CD8-positive, alpha-beta memory T cell (primary cell): ENCODE results near the gene ZMYM1. TPM values are rescaled to one million over a fixed set of nuclear protein-coding genes. Genes with fewer than 3 reads are reported as not detected.

Experiments
- CTCF ChIA-PET: fragments of 350-600 bp; sonication (Branson Sonifier 250); formaldehyde crosslinking; loops from one replicate; lab custom pipeline; 2021; ENCODE audit warnings: antibody characterized with exemption; lab: Charles Lee
- POLR2A ChIA-PET: fragments of 350-600 bp; sonication (Branson Sonifier 250); formaldehyde crosslinking; loops from one replicate; lab custom pipeline; 2021; ENCODE audit warnings: antibody characterized with exemption; lab: Charles Lee
- DNase-seq, 5 donors: peaks; one replicate each; pipeline versions ENCODE4 v3.0.0 to v3.0.0-alpha.2; 2020 to 2022; ENCODE audit warnings: mixed read lengths in 1 of 5
- H3K27ac ChIP-seq: one replicate; pipeline ENCODE4 v1.7.0; 2013; ENCODE audit warnings: low read depth, mild to moderate bottlenecking, low read length, moderate library complexity
- H3K27me3 ChIP-seq: 2 replicates; pipeline ENCODE4 v1.7.0; 2013; ENCODE audit warnings: low read length, mild to moderate bottlenecking; ENCODE audit not compliant: insufficient read depth, poor library complexity, severe bottlenecking
- H3K36me3 ChIP-seq: 2 replicates; pipeline ENCODE4 v1.7.0; 2013; ENCODE audit warnings: mild to moderate bottlenecking, low read length, moderate library complexity; ENCODE audit not compliant: insufficient read depth
- H3K4me1 ChIP-seq: 2 replicates; pipeline ENCODE4 v1.7.0; 2013; ENCODE audit warnings: mild to moderate bottlenecking, low read length, moderate library complexity; ENCODE audit not compliant: insufficient read depth
- H3K4me3 ChIP-seq: 2 replicates; pipeline ENCODE4 v1.7.0; 2013; ENCODE audit warnings: mild to moderate bottlenecking, low read length
- H3K9me3 ChIP-seq: 2 replicates; pipeline ENCODE4 v1.7.0; 2013; ENCODE audit warnings: mild to moderate bottlenecking, low read length
- H3K27ac Mint-ChIP-seq, 8 donors: one replicate each; pipeline ENCODE4 v1.8.0; 2020 to 2021; ENCODE audit warnings: mixed read lengths in 8 of 8, mild to moderate bottlenecking in 6 of 8, inconsistent platforms in 3 of 8, moderate library complexity in 3 of 8
- H3K27me3 Mint-ChIP-seq, 2 donors: one replicate each; pipeline ENCODE4 v1.8.0; 2020 to 2021; ENCODE audit warnings: mixed read lengths in 2 of 2, mild to moderate bottlenecking in 1 of 2, moderate library complexity in 1 of 2
- H3K36me3 Mint-ChIP-seq, 3 donors: one replicate each; pipeline ENCODE4 v1.8.0; 2020 to 2021; ENCODE audit warnings: mixed read lengths in 3 of 3, inconsistent platforms in 1 of 3, mild to moderate bottlenecking in 1 of 3
- H3K4me1 Mint-ChIP-seq, 3 donors: one replicate each; pipeline ENCODE4 v1.8.0; 2020 to 2021; ENCODE audit warnings: mixed read lengths in 3 of 3, inconsistent platforms in 1 of 3, mild to moderate bottlenecking in 1 of 3
- H3K4me3 Mint-ChIP-seq, 7 donors: one replicate each; pipeline ENCODE4 v1.8.0; 2020 to 2021; ENCODE audit warnings: mixed read lengths in 7 of 7, mild to moderate bottlenecking in 6 of 7, moderate library complexity in 4 of 7, inconsistent platforms in 2 of 7
- H3K9me3 Mint-ChIP-seq, 5 donors: one replicate each; pipeline ENCODE4 v1.8.0; 2020 to 2022; ENCODE audit warnings: mixed read lengths in 5 of 5, mild to moderate bottlenecking in 3 of 5, moderate library complexity in 2 of 5, inconsistent platforms in 1 of 5
- polyA plus RNA-seq: library from polyadenylated mRNA; unstranded; fragments of 300-500 nt; fragmentation: Illumina TruSeq; gene quantifications from one replicate; pipeline ENCODE4 v1.2.3, GENCODE V29; 2021
- total RNA-seq, 2 experiments: library from RNA; stranded (reverse); gene quantifications; one replicate each; pipeline ENCODE4 v1.2.3, GENCODE V29; 2021

ZMYM1 gene
- total and polyA plus RNA-seq, 3 experiments from 2014 or later: 4.5 to 10.7 (median 5.6) TPM

DNA sequence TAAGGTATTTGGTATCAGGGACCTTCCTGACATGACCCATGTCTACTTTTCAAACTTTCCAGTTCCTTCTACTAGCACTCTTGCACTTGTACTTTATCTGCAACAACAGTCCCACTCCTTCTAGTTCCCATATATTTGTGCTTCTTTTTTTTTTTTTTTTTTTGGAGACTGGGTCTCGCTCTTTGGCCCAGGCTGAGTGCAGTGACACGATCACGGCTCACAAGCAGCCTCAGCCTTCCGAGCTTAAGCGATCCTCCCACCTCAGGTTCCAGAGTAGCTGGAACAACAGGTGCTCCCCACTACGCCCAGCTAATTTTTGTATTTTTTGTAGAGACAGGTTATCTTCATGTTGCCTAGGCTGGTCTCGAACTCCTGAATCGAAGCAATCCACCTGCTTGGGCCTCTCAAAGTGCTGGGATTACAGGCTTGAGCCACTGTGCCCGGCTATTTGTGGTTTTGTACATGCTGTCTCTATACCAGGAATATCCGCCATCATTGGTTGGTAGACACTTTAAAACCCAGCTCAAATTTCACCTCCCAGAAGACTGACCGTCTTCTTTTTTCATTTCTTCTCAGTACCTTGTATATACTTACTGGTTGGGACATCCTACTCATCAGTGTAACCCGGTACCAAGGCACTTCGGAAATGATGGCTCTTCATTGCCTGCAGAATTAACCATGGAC is 1.1 kb downstream of the ZMYM1 start:
- peak overlapping the region; percentile 96 to 100 (median 99) for H3K4me3 Mint-ChIP-seq
- H3K36me3 ChIP-seq: no peaks in the 10 kb centered on the region
- peaks cover 7 to 15% of the 10 kb centered on the region in 2 donors for H3K27me3 Mint-ChIP-seq
- no peaks in the 10 kb centered on the region for H3K9me3 ChIP-seq
- peak overlapping the region; percentile 97 for H3K4me3 ChIP-seq
- H3K4me1 Mint-ChIP-seq: peaks cover 41 to 55% (median 52%) of the 10 kb centered on the region in 3 donors
- H3K27me3 ChIP-seq: no peaks in the 10 kb centered on the region
- H3K27ac ChIP-seq: peak overlapping the region; percentile 91
- H3K9me3 Mint-ChIP-seq: no peaks in the 10 kb centered on the region
- ChIA-PET CTCF (interaction anchor here (0.7 to 0.8 kb wide), 2 partner anchors 7 to 14 kb away, joined by 3 read pairs; no protein-coding TSS in a partner anchor), POLR2A (interaction anchor here (0.7 kb wide), 1 partner anchor 83 kb away, joined by 4 read pairs; no protein-coding TSS in a partner anchor)
- peak overlapping the region; percentile 90 to 100 (median 99) for H3K27ac Mint-ChIP-seq
- no peak for DNase-seq
- H3K36me3 Mint-ChIP-seq: peaks cover 0 to 19% (median 7%) of the 10 kb centered on the region in 3 donors
- peaks cover 17% of the 10 kb centered on the region for H3K4me1 ChIP-seq

DNA sequence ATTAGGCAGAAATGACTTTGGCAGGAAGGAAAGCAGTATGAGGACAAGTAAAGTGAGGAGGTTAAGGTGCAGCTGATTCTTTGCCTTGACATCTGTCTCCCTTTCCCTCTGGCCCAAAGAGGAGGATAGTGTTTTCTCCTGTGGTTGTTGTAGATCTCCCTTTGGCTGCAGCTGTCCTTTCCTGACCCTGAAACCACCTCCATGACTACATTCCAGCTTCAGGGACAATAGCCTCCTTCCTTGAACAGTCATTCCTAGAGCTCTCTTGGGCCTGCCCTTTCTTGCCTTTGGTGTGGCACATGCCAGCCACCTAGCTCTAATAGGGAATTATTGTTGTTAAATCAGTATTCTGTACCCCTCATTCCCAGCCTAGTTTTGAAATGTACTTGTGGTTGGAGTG is 6.2 kb downstream of the ZMYM1 start:
- H3K27me3 ChIP-seq: no peaks in the 10 kb centered on the region
- H3K27ac ChIP-seq: no peak overlapping the region
- no peak overlapping the region for H3K4me3 ChIP-seq
- H3K4me1 ChIP-seq: peaks cover 4% of the 10 kb centered on the region
- Mint-ChIP-seq H3K36me3 (peaks cover 0 to 13% (median 8%) of the 10 kb centered on the region in 3 donors), H3K27ac (peak overlapping the region in 2 of 8 donors; percentile 7 to 20), H3K4me3 (no peak overlapping the region), H3K9me3 (no peaks in the 10 kb centered on the region), H3K4me1 (peaks cover 35 to 53% (median 49%) of the 10 kb centered on the region in 3 donors), H3K27me3 (peaks cover 0 to 1% of the 10 kb centered on the region in 2 donors)
- no peaks in the 10 kb centered on the region for H3K36me3 ChIP-seq
- POLR2A ChIA-PET: no interaction called here
- no peak for DNase-seq
- no peaks in the 10 kb centered on the region for H3K9me3 ChIP-seq
- CTCF ChIA-PET: no interaction called here

DNA sequence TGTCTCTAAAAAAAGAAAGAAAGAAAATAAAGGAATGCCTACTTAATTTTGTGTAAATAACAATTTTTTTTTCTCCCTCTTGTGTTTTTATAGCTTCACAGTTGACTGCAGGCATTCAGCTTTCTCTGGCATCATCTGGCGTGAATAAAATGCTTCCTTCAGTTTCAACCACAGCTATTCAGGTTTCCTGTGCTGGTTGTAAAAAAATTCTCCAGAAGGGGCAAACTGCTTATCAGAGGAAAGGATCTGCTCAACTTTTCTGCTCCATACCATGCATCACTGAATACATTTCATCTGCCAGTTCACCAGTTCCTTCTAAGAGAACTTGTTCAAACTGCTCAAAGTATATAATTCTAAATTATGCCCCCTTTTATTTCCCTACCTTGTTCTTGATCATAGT is 18.0 kb downstream of the ZMYM1 start:
- Mint-ChIP-seq H3K27me3 (no peaks in the 10 kb centered on the region), H3K4me3 (no peak overlapping the region), H3K4me1 (peaks cover 0 to 4% (median 0%) of the 10 kb centered on the region in 3 donors), H3K36me3 (peaks cover 4 to 77% (median 12%) of the 10 kb centered on the region in 3 donors), H3K27ac (peak overlapping the region in 3 of 8 donors; percentile 22 to 54 (median 49)), H3K9me3 (no peaks in the 10 kb centered on the region)
- Histone ChIP-seq H3K36me3 (peaks cover 5% of the 10 kb centered on the region), H3K27ac (no peak overlapping the region), H3K27me3 (no peaks in the 10 kb centered on the region), H3K4me3 (no peak overlapping the region), H3K4me1 (no peaks in the 10 kb centered on the region), H3K9me3 (no peaks in the 10 kb centered on the region)
- POLR2A ChIA-PET: no interaction called here
- no peak for DNase-seq
- CTCF ChIA-PET: no interaction called here

- CTCF ChIA-PET: no interaction called here
- H3K36me3 Mint-ChIP-seq: peaks cover 18 to 44% (median 21%) of the 10 kb centered on the region in 3 donors
Observed at GRCh38 chr1:35111106-35111505, 31.9 kb downstream of the ZMYM1 start.

GRCh38 chr1:35112668-35113067 is 33.5 kb downstream of the ZMYM1 start:
- H3K9me3 ChIP-seq: no peaks in the 10 kb centered on the region
- H3K27ac ChIP-seq: no peak overlapping the region
- Mint-ChIP-seq H3K27me3 (no peaks in the 10 kb centered on the region), H3K36me3 (peaks cover 16 to 40% (median 21%) of the 10 kb centered on the region in 3 donors), H3K4me1 (peaks cover 15 to 21% (median 15%) of the 10 kb centered on the region in 3 donors), H3K9me3 (no peaks in the 10 kb centered on the region), H3K4me3 (no peak overlapping the region), H3K27ac (no peak overlapping the region)
- ChIA-PET POLR2A (no interaction called here), CTCF (no interaction called here)
- no peak overlapping the region for H3K4me3 ChIP-seq
- no peaks in the 10 kb centered on the region for H3K27me3 ChIP-seq
- no peaks in the 10 kb centered on the region for H3K36me3 ChIP-seq
- H3K4me1 ChIP-seq: no peaks in the 10 kb centered on the region
- no peak for DNase-seq

More at GRCh38 chr1:35111106-35111505, 31.9 kb downstream of the ZMYM1 start:
- Histone ChIP-seq H3K36me3 (no peaks in the 10 kb centered on the region), H3K9me3 (no peaks in the 10 kb centered on the region), H3K27ac (no peak overlapping the region), H3K4me3 (no peak overlapping the region), H3K4me1 (no peaks in the 10 kb centered on the region), H3K27me3 (no peaks in the 10 kb centered on the region)
- POLR2A ChIA-PET: no interaction called here
- no peak overlapping the region for H3K4me3 Mint-ChIP-seq
- H3K27ac Mint-ChIP-seq: no peak overlapping the region
- peaks cover 14% of the 10 kb centered on the region in 3 donors for H3K4me1 Mint-ChIP-seq
- DNase-seq: no peak
- no peaks in the 10 kb centered on the region for H3K27me3 Mint-ChIP-seq
- no peaks in the 10 kb centered on the region for H3K9me3 Mint-ChIP-seq

DNA sequence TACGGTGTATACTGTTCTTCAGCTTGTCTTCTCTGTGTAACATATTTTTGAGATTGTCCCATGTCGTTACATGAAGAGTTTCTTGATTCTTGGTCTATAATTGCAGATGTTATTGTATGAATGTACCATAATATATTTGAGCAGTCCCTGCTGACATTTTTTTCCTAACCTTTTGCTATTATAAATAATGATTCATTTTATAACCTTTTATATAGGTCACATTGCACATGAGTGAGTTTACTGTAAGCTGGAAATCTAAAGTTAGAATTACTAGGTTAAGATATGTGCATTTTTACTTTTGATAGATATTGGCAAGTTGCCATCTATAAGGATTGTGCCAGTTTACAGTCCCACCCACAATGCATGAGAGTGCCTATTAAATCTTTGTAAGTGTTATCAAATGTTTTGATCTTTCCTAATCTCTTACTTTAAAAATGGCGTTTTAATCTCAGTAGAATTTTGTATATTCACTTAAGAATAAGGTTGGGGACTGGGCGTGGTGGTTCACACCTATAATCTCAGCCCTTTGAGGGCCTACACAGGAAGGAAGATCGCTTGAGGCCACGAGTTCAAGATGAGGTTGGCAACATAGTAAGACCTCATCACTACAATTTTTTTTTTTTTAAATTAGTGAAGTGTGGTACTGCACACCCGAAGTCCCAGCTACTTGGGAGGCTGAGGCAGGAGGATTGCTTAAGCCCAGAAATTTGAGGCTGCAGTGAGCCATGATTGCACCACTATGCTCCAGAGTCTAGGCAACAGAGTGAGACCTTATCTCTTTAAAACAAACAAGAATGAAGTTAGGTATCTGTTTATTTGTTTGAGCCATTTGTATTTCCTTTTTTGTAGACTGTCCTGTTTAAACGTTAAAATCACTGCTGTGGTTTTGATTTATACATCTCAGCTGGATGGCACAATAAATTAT is 36.5 kb downstream of the ZMYM1 start:
- no peaks in the 10 kb centered on the region for H3K36me3 ChIP-seq
- peaks cover 4% of the 10 kb centered on the region in 2 donors for H3K27me3 Mint-ChIP-seq
- H3K27ac Mint-ChIP-seq: peak overlapping the region in 7 of 8 donors; percentile 33 to 87 (median 64)
- H3K4me1 ChIP-seq: no peaks in the 10 kb centered on the region
- no peak overlapping the region for H3K4me3 ChIP-seq
- H3K4me1 Mint-ChIP-seq: peaks cover 21 to 29% (median 21%) of the 10 kb centered on the region in 3 donors
- ChIA-PET POLR2A (no interaction called here), CTCF (no interaction called here)
- H3K27ac ChIP-seq: no peak overlapping the region
- peaks cover 13 to 28% (median 21%) of the 10 kb centered on the region in 3 donors for H3K36me3 Mint-ChIP-seq
- no peaks in the 10 kb centered on the region for H3K9me3 ChIP-seq
- no peaks in the 10 kb centered on the region for H3K27me3 ChIP-seq
- DNase-seq: peak in 2 of 5 donors; percentile 3 to 56
- peak overlapping the region in 6 of 7 donors; percentile 3 to 68 (median 58) for H3K4me3 Mint-ChIP-seq
- no peaks in the 10 kb centered on the region for H3K9me3 Mint-ChIP-seq

DNA sequence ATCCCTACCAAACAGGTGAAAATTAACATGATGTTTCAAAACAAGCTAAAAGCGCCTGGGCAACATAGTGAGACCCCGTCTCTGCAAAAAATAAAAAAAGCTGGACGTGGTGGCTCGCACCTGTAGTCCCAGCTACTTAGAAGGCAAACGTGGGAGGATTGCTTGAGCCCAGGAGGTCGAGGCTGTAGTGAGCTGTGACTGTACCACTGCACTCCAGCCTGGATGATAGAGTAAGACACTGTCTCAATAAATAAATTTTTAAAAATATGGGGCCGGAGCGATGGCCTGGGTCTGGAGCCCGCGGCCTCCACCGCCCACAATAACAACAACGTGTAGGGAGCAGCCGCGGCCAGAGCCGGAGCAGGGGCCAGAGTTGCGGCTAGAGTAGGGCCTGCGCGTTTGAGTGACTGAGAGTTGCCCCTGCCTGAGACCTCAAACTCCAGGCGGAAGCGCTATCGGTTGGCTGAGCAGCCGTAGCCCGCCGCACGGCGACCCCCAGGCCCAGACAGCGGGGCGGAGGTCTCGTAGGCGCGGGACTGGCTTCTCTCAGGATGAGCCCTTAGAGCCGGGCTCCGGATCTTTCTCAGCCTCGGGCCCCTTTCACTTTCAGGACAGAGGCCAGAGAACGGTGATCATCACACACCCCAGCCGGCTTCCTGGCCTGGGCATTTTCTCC is 41.4 kb downstream of the ZMYM1 start:
- Mint-ChIP-seq H3K4me1 (peaks cover 15 to 28% (median 15%) of the 10 kb centered on the region in 3 donors), H3K27ac (no peak overlapping the region), H3K36me3 (peaks cover 1 to 3% (median 2%) of the 10 kb centered on the region in 3 donors), H3K9me3 (peaks cover 0 to 3% (median 0%) of the 10 kb centered on the region in 5 donors), H3K27me3 (peaks cover 4 to 8% of the 10 kb centered on the region in 2 donors), H3K4me3 (peak overlapping the region in 5 of 7 donors; percentile 29 to 82 (median 39))
- Histone ChIP-seq H3K4me3 (no peak overlapping the region), H3K4me1 (no peaks in the 10 kb centered on the region), H3K27me3 (no peaks in the 10 kb centered on the region), H3K27ac (no peak overlapping the region), H3K9me3 (no peaks in the 10 kb centered on the region), H3K36me3 (no peaks in the 10 kb centered on the region)
- ChIA-PET CTCF (no interaction called here), POLR2A (no interaction called here)
- DNase-seq: peak in 1 of 5 donors; percentile 1
